HG03025 (cell line): ENCODE results near the gene LPP.

Experiments used
- ATAC-seq: cut with Tn5 transposase; IDR thresholded peaks from one replicate; pipeline ENCODE4 v1.9.1; 2021; ENCODE audit warnings: mild to moderate bottlenecking, moderate library complexity; ENCODE audit not compliant: unreplicated experiment, low FRiP score

LPP gene

DNA sequence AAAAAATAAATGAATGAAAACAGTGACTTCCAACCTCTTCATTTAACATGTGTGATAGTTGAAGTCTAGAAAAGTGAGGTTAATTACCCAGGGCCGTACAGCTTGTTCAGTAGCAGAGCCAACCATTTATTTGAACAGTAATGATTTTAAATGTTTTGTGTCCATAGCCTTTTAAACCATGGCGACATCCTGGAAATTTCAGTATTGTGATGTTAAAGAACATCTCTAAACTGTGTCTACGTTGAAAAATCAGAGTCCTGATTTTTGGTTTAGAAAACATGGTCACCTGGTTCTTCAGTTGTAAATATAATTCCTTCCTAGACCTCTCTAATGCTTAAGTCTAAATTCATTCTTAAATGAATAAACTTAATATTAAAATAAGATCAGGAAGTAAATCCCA lies 14.2 kb downstream of the LPP start:
- ATAC-seq, result no peak

- ATAC-seq, result no peak
Observed at GRCh38 chr3:188168648-188169047, 14.7 kb downstream of the LPP start.

- ATAC-seq, result no peak
Observed at GRCh38 chr3:188169830-188170455, 16.0 kb downstream of the LPP start.

GRCh38 chr3:188170461-188171459 lies 16.8 kb downstream of the LPP start:
- no peak for ATAC-seq

GRCh38 chr3:188171682-188172467 lies 17.9 kb downstream of the LPP start:
- ATAC-seq, result no peak

- no peak for ATAC-seq
Observed at GRCh38 chr3:188174317-188175044, 20.5 kb downstream of the LPP start.

GRCh38 chr3:188176476-188176875 lies 22.5 kb downstream of the LPP start:
- ATAC-seq, result no peak

GRCh38 chr3:188176884-188177283 lies 22.9 kb downstream of the LPP start:
- ATAC-seq, result no peak

DNA sequence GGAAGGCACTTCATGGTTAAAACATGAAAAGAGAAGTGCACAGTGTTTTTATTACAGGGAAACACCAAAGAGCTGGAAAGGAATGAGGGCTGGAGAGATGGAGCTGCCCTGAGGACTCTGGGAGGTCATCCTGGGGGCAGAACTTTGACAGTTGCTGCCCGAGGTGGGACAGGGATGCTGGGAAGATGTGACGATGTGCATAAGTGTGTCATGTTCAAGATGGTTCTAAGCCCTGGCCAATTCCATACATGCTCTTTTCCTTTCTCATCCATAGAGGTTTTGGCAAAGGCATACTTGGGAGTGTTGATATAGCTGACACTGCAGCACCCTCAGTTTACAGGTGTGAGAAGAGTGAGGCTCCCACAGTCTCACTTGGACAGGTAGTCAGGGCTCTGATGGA lies 23.8 kb downstream of the LPP start:
- ATAC-seq, result no peak

- no peak for ATAC-seq
Observed at GRCh38 chr3:188178293-188178936, 24.5 kb downstream of the LPP start.

- ATAC-seq, result no peak
Observed at GRCh38 chr3:188179006-188179966, 25.3 kb downstream of the LPP start.

DNA sequence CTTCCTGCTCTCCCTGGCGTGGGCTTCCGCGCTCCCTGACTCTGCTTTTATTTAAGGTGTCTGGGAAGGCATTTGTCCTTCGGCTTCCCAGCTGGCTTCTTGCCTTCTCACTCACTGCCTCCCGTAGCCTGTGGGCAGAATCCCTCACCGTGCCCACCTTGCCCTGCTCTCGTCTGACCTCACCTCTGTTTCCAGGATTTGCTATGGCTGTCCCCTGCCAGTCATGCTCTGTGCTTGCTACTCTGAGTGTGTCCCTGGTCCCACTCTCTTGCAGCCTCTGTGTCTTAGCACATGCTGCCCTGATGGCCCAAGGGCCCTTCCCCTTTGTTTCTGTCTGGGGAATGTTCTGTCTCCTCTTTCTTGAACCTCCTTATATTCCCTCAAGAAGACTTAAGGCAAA lies 26.2 kb downstream of the LPP start:
- no peak for ATAC-seq

DNA sequence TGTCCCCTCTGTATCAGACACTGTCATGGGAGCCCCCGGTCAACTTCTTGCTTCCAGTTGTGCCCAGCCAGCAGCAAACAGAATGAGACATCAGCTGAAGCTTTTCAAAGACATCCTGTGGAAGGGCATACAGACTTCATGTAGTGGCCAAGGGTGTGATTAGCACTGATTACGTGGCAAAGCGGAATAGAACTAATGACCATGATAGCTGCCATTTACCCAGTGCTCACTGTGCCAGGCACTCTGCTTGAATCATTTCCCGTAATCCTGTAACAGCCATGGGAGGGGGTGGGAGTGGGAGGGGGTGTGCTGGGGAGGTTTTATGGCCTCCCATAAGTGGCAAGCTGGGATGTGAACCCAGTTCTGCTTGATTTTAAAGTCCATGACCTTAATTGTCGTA lies 29.5 kb downstream of the LPP start:
- no peak for ATAC-seq

DNA sequence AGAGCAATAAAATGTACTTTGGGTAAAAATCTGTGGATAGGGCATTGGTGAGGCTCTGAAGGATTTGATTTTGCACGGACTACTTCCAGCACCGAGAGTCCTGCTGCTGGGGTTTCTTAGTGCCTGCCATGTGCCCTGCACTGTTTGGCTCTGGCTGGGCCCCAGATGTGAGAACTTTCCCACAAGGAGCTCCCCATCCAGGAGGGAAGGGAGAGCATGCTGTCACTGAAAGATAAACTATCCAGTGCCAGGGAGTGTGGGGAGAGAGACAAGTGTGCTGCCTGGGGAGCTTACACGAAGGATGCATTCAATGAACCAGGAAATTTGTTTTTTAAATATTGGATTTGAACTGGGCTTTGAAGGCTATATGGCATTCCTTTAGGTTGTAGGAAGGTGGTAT lies 30.2 kb downstream of the LPP start:
- no peak for ATAC-seq

- no peak for ATAC-seq
Observed at GRCh38 chr3:188184649-188185048, 30.7 kb downstream of the LPP start.

GRCh38 chr3:188185717-188186251 lies 31.8 kb downstream of the LPP start:
- no peak for ATAC-seq

DNA sequence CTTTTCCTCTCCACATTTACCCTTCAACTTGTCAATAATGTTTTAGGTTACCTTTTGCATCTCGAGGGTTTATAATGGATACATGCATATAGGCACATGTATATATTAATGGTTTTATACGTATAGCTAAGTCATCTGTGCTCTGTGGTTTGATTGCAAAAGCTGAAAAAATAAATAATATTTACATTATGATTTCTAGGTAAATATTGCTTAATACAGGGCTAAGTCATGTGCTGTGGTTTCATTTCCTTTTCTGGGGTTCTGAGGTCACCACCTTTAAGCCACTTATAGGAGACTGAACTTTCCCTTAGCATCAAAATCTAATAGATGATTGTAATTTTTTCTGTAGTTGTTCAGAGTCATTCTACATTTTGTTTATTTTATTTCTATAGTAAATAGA lies 33.1 kb downstream of the LPP start:
- ATAC-seq, result no peak

GRCh38 chr3:188188911-188189310 lies 35.0 kb downstream of the LPP start:
- ATAC-seq, result no peak

DNA sequence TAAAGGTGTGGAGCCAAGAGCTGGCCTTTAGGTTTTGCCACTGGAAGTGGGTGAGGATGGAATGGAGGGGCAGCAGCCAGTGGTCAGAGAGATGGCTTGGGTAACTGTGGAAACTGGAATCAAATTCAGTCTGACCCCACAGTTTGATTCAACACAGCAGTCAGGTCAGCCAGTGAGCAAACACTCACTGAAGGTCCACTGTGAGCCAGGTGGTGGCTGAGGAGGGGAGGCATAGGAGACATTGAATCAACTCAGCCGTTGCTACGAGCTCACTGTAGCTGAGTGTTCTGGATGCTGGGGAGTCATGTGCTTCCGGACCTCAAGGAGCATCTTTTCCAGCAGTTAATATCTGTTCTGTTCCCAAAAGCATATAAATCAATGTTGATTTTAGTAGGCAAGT lies 37.5 kb downstream of the LPP start:
- no peak for ATAC-seq
